Mucosa of rectum (tissue), 2 donors: ENCODE data around the gene RREB1.

Experiments
- H3K27ac ChIP-seq, 2 donors: one replicate each; pipeline ENCODE4 v1.7.0; 2013; ENCODE audit warnings: inconsistent platforms in 2 of 2, low read depth in 2 of 2, low read length in 2 of 2
- H3K27me3 ChIP-seq, 2 donors: one replicate each; pipeline ENCODE4 v1.7.0; 2013; ENCODE audit warnings: low read length in 2 of 2; ENCODE audit not compliant: control insufficient read depth in 2 of 2, insufficient read depth in 2 of 2
- H3K36me3 ChIP-seq, 2 donors: one replicate each; pipeline ENCODE4 v1.7.0; 2013; ENCODE audit warnings: low read length in 2 of 2; ENCODE audit not compliant: control insufficient read depth in 2 of 2, insufficient read depth in 2 of 2
- H3K4me1 ChIP-seq, 2 donors: one replicate each; pipeline ENCODE4 v1.7.0; 2013; ENCODE audit warnings: low read length in 2 of 2, mild to moderate bottlenecking in 1 of 2; ENCODE audit not compliant: control insufficient read depth in 2 of 2, insufficient read depth in 2 of 2
- H3K4me3 ChIP-seq, 2 donors: one replicate each; pipeline ENCODE4 v1.7.0; 2013; ENCODE audit warnings: low read length in 2 of 2
- H3K9ac ChIP-seq, 2 donors: one replicate each; pipeline ENCODE4 v1.7.0; 2013; ENCODE audit warnings: low read length in 2 of 2, low read depth in 1 of 2, mild to moderate bottlenecking in 1 of 2
- H3K9me3 ChIP-seq, 2 donors: one replicate each; pipeline ENCODE4 v1.7.0; 2013; ENCODE audit warnings: low read length in 2 of 2; ENCODE audit not compliant: control insufficient read depth in 2 of 2
- donor health status: healthy.
- donor health status: Normal muscosa, but diverticular disease.

RREB1 gene

GRCh38 chr6:7215798-7216231 is 108.1 kb downstream of the RREB1 start:
- peaks cover 73% of the 10 kb centered on the region in 2 donors for H3K36me3 ChIP-seq
- H3K27me3 ChIP-seq = no peaks in the 10 kb centered on the region
- H3K4me1 ChIP-seq = no peaks in the 10 kb centered on the region
- no peaks in the 10 kb centered on the region for H3K9me3 ChIP-seq
- no peak overlapping the region for H3K4me3 ChIP-seq
- no peak overlapping the region for H3K27ac ChIP-seq
- no peak overlapping the region for H3K9ac ChIP-seq

- no peak overlapping the region for H3K4me3 ChIP-seq
- H3K36me3 ChIP-seq = peaks cover 64% of the 10 kb centered on the region in 2 donors
- no peaks in the 10 kb centered on the region for H3K27me3 ChIP-seq
- H3K27ac ChIP-seq = no peak overlapping the region
- no peak overlapping the region for H3K9ac ChIP-seq
- no peaks in the 10 kb centered on the region for H3K9me3 ChIP-seq
- no peaks in the 10 kb centered on the region for H3K4me1 ChIP-seq
Observed at GRCh38 chr6:7216941-7217621, 109.3 kb downstream of the RREB1 start.

GRCh38 chr6:7218406-7218988 is 110.7 kb downstream of the RREB1 start:
- Histone ChIP-seq H3K36me3 (peaks cover 58 to 61% of the 10 kb centered on the region in 2 donors), H3K9ac (no peak overlapping the region), H3K4me3 (no peak overlapping the region), H3K4me1 (no peaks in the 10 kb centered on the region), H3K27ac (no peak overlapping the region), H3K9me3 (no peaks in the 10 kb centered on the region), H3K27me3 (no peaks in the 10 kb centered on the region)

- no peak overlapping the region for H3K9ac ChIP-seq
- H3K27ac ChIP-seq = no peak overlapping the region
- H3K9me3 ChIP-seq = no peaks in the 10 kb centered on the region
Observed at GRCh38 chr6:7219310-7219709, 111.5 kb downstream of the RREB1 start.

GRCh38 chr6:7222197-7222596 is 114.4 kb downstream of the RREB1 start:
- no peak overlapping the region for H3K9ac ChIP-seq
- no peak overlapping the region for H3K27ac ChIP-seq
- H3K36me3 ChIP-seq = peaks cover 38 to 57% of the 10 kb centered on the region in 2 donors
- H3K9me3 ChIP-seq = no peaks in the 10 kb centered on the region
- H3K4me1 ChIP-seq = no peaks in the 10 kb centered on the region
- no peak overlapping the region for H3K4me3 ChIP-seq
- no peaks in the 10 kb centered on the region for H3K27me3 ChIP-seq

More at GRCh38 chr6:7219310-7219709, 111.5 kb downstream of the RREB1 start:
- Histone ChIP-seq H3K4me3 (no peak overlapping the region), H3K4me1 (no peaks in the 10 kb centered on the region), H3K27me3 (no peaks in the 10 kb centered on the region), H3K36me3 (peaks cover 52 to 56% of the 10 kb centered on the region in 2 donors)

GRCh38 chr6:7224731-7225130 is 117.0 kb downstream of the RREB1 start:
- Histone ChIP-seq H3K27ac (no peak overlapping the region), H3K27me3 (no peaks in the 10 kb centered on the region), H3K9ac (no peak overlapping the region), H3K36me3 (peaks cover 40 to 67% of the 10 kb centered on the region in 2 donors), H3K4me3 (no peak overlapping the region), H3K9me3 (no peaks in the 10 kb centered on the region), H3K4me1 (no peaks in the 10 kb centered on the region)

- Histone ChIP-seq H3K9ac (no peak overlapping the region), H3K9me3 (no peaks in the 10 kb centered on the region), H3K27ac (no peak overlapping the region), H3K36me3 (peaks cover 62 to 77% of the 10 kb centered on the region in 2 donors), H3K4me1 (no peaks in the 10 kb centered on the region), H3K4me3 (no peak overlapping the region), H3K27me3 (no peaks in the 10 kb centered on the region)
Observed at GRCh38 chr6:7228662-7229375, 121.1 kb downstream of the RREB1 start.

- Histone ChIP-seq H3K4me1 (no peaks in the 10 kb centered on the region), H3K27me3 (no peaks in the 10 kb centered on the region), H3K36me3 (peaks cover 66 to 77% of the 10 kb centered on the region in 2 donors), H3K9ac (no peak overlapping the region), H3K9me3 (no peaks in the 10 kb centered on the region), H3K4me3 (no peak overlapping the region), H3K27ac (no peak overlapping the region)
Observed at GRCh38 chr6:7229376-7230326, 121.9 kb downstream of the RREB1 start.

GRCh38 chr6:7230327-7230691 is 122.5 kb downstream of the RREB1 start:
- no peak overlapping the region for H3K4me3 ChIP-seq
- H3K27me3 ChIP-seq = no peaks in the 10 kb centered on the region
- H3K9ac ChIP-seq = no peak overlapping the region
- H3K9me3 ChIP-seq = no peaks in the 10 kb centered on the region
- H3K27ac ChIP-seq = no peak overlapping the region
- H3K36me3 ChIP-seq = peaks cover 69 to 71% of the 10 kb centered on the region in 2 donors
- peaks cover 0 to 4% of the 10 kb centered on the region in 2 donors for H3K4me1 ChIP-seq
